ENCODE measurements around the gene SMOC1.

SMOC1 gene

GRCh38 chr14:69879175-69880043, at the start of gene SMOC1:
Gene SMOC1, plus strand, starts transcription at chr14:69879416. Its CDS starts 263 bp downstream, at chr14:69879679.
- peak; percentile 82 for DNase-seq

- no peak for DNase-seq
Observed at GRCh38 chr14:69838881-69839416, 40.3 kb upstream of the SMOC1 start.

GRCh38 chr14:69839661-69840060, 39.6 kb upstream of the SMOC1 start:
- DNase-seq, result no peak

GRCh38 chr14:69841656-69842055, 37.6 kb upstream of the SMOC1 start:
- no peak for DNase-seq

GRCh38 chr14:69842686-69843420, 36.4 kb upstream of the SMOC1 start:
- no peak for DNase-seq

- no peak for DNase-seq
Observed at GRCh38 chr14:69844171-69844570, 35.0 kb upstream of the SMOC1 start.

- DNase-seq, result no peak
Observed at GRCh38 chr14:69845050-69845581, 34.1 kb upstream of the SMOC1 start.

- DNase-seq, result peak; percentile 67
Observed at GRCh38 chr14:69845787-69846186, 33.4 kb upstream of the SMOC1 start.

- DNase-seq, result no peak
Observed at GRCh38 chr14:69848156-69848555, 31.1 kb upstream of the SMOC1 start.

GRCh38 chr14:69848903-69849391, 30.3 kb upstream of the SMOC1 start:
- DNase-seq, result no peak

- DNase-seq, result no peak
Observed at GRCh38 chr14:69850086-69850735, 29.0 kb upstream of the SMOC1 start.

GRCh38 chr14:69850736-69851112, 28.5 kb upstream of the SMOC1 start:
- no peak for DNase-seq

GRCh38 chr14:69852531-69853321, 26.5 kb upstream of the SMOC1 start:
- no peak for DNase-seq

GRCh38 chr14:69853774-69854173, 25.4 kb upstream of the SMOC1 start:
- no peak for DNase-seq

GRCh38 chr14:69854598-69854997, 24.6 kb upstream of the SMOC1 start:
- no peak for DNase-seq

- no peak for DNase-seq
Observed at GRCh38 chr14:69855180-69855832, 23.9 kb upstream of the SMOC1 start.

GRCh38 chr14:69858801-69859200, 20.4 kb upstream of the SMOC1 start:
- no peak for DNase-seq

GRCh38 chr14:69859591-69859990, 19.6 kb upstream of the SMOC1 start:
- DNase-seq, result no peak

GRCh38 chr14:69860221-69860620, 19.0 kb upstream of the SMOC1 start:
- DNase-seq, result no peak

GRCh38 chr14:69861025-69861569, 18.1 kb upstream of the SMOC1 start:
- no peak for DNase-seq

- DNase-seq, result no peak
Observed at GRCh38 chr14:69863083-69863482, 16.1 kb upstream of the SMOC1 start.

Data from islet precursor cell (in vitro differentiated cells).